Transverse colon (tissue), 4 donors: ENCODE measurements around the gene FAM98A. TPM values are rescaled to one million over a fixed set of nuclear protein-coding genes. Genes with fewer than 3 reads are reported as not detected.

Experiments
- DNase-seq: peaks from one replicate; pipeline ENCODE4 v3.0.0-alpha.2; 2019
- H3K27ac ChIP-seq, 4 donors: fragments of 200-600 bp; sonication (generic); 2 replicates each; pipeline ENCODE4 v1.5.1; 2016 to 2018; ENCODE audit warnings: inconsistent platforms in 4 of 4
- H3K27me3 ChIP-seq: fragments of 200-600 bp; sonication (generic); 2 replicates; pipeline ENCODE4 v1.5.1; 2017; ENCODE audit warnings: inconsistent platforms
- H3K36me3 ChIP-seq, 4 donors: fragments of 200-600 bp; sonication (generic); 2 replicates each; pipeline ENCODE4 v1.5.1; 2017 to 2019; ENCODE audit warnings: inconsistent platforms in 4 of 4
- H3K4me1 ChIP-seq, 4 donors: fragments of 200-600 bp; sonication (generic); 2 replicates each; pipeline ENCODE4 v1.5.1; 2017 to 2020; ENCODE audit warnings: inconsistent platforms in 4 of 4
- H3K4me3 ChIP-seq, 4 donors: fragments of 200-600 bp; sonication (generic); 1 replicate in 1 of 4; 2 replicates in 3 of 4; pipeline versions ENCODE4 v1.5.1 to v1.6.1; 2017 to 2019; ENCODE audit warnings: inconsistent platforms in 4 of 4
- H3K9me3 ChIP-seq, 2 donors: fragments of 200-600 bp; sonication (generic); 2 replicates each; pipeline ENCODE4 v1.5.1; 2017 to 2019; ENCODE audit warnings: inconsistent platforms in 2 of 2
- EP300 ChIP-seq: sonication (generic); formaldehyde crosslinking; IDR thresholded peaks from one replicate; pipeline ENCODE4 v1.6.1; 2017; ENCODE audit warnings: antibody characterized with exemption, low read depth
- POLR2A ChIP-seq: fragments of 450-650 bp; IDR thresholded peaks from one replicate; pipeline ENCODE4 v1.6.1; 2016; ENCODE audit warnings: antibody characterized with exemption, mild to moderate bottlenecking, moderate library complexity
- POLR2AphosphoS5 ChIP-seq, 3 donors: sonication (generic); formaldehyde crosslinking; IDR thresholded peaks; one replicate each; pipeline ENCODE4 v1.6.1; 2016; ENCODE audit warnings: antibody characterized with exemption in 3 of 3
- WGBS, 2 donors: methylation state at CpG; one replicate each; pipeline ENCODE4 v1.1.5; 2018; ENCODE audit warnings: low coverage in 1 of 2; 5-methylcytosine and 5-hydroxymethylcytosine counted together
- in situ Hi-C, 4 donors: fragments of 200-750 bp; cut with MboI; loops; one replicate each; pipeline versions ENCODE4 v1.15.0 to v1.15.1; 2017; ENCODE audit warnings: low sequenced_read_pairs in 3 of 4, low pct_ligation_motif_present in 1 of 4, low pct_unique_long_range_greater_than_20kb in 1 of 4
- intact Hi-C: fragments of 100-400 bp; cut with DNase I; formaldehyde crosslinking; loops from one replicate; pipeline ENCODE4 v1.15.1; 2023; ENCODE audit warnings: low total_unique reads
- total RNA-seq, 4 donors: library from RNA; depleted of rRNA; stranded (reverse); fragments of >200 nt; gene quantifications; one replicate each; pipeline ENCODE4 v1.1.0, GENCODE V29; 2016
- TF ChIP-seq, protein P1 (sequence below), 5 experiments: fragments of 200-600 bp in 3 of 5; fragments of 450-650 bp in 2 of 5; sonication (generic) in 3 of 5; IDR thresholded peaks; 1 replicate in 2 of 5; 2 replicates in 3 of 5; pipeline ENCODE4 v1.5.1; 2016 to 2017; ENCODE audit warnings: antibody characterized with exemption in 5 of 5, inconsistent platforms in 3 of 5, mild to moderate bottlenecking in 2 of 5, moderate library complexity in 1 of 5

The FAM98A gene
- total RNA-seq, 4 donors from 2014 or later, result 13.1 to 30.3 (median 25.5) TPM

GRCh38 chr2:33634261-33634910, 35.3 kb upstream of the FAM98A start:
- H3K36me3 ChIP-seq, result no peaks in the 10 kb centered on the region
- no peak for DNase-seq
- TF ChIP-seq EP300, result no peak
- TF ChIP-seq POLR2A, result no peak
- no peak for TF ChIP-seq POLR2AphosphoS5 (IDR thresholded peaks at IDR 0.05)
- no peak overlapping the region for H3K4me3 ChIP-seq
- intact Hi-C loops, result no loop called here
- 88 to 93% methylated on average over 1 to 4 of the region's 4 CpGs for WGBS, 2 donors
- H3K27me3 ChIP-seq, result no peaks in the 10 kb centered on the region
- no peaks in the 10 kb centered on the region for H3K4me1 ChIP-seq
- no peak overlapping the region for H3K27ac ChIP-seq
- no peaks in the 10 kb centered on the region for H3K9me3 ChIP-seq
- in situ Hi-C loops, result no loop called here

- intact Hi-C loops (no loop called here), in situ Hi-C loops (no loop called here)
- Histone ChIP-seq H3K4me1 (no peaks in the 10 kb centered on the region), H3K27me3 (no peaks in the 10 kb centered on the region), H3K4me3 (no peak overlapping the region), H3K9me3 (no peaks in the 10 kb centered on the region), H3K36me3 (no peaks in the 10 kb centered on the region), H3K27ac (no peak overlapping the region)
- 73 to 75% methylated on average over 2 of the region's 2 CpGs for WGBS, 2 donors
- TF ChIP-seq, protein P1, sequence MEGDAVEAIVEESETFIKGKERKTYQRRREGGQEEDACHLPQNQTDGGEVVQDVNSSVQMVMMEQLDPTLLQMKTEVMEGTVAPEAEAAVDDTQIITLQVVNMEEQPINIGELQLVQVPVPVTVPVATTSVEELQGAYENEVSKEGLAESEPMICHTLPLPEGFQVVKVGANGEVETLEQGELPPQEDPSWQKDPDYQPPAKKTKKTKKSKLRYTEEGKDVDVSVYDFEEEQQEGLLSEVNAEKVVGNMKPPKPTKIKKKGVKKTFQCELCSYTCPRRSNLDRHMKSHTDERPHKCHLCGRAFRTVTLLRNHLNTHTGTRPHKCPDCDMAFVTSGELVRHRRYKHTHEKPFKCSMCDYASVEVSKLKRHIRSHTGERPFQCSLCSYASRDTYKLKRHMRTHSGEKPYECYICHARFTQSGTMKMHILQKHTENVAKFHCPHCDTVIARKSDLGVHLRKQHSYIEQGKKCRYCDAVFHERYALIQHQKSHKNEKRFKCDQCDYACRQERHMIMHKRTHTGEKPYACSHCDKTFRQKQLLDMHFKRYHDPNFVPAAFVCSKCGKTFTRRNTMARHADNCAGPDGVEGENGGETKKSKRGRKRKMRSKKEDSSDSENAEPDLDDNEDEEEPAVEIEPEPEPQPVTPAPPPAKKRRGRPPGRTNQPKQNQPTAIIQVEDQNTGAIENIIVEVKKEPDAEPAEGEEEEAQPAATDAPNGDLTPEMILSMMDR (IDR thresholded peaks at IDR 0.05), result no peak
- TF ChIP-seq EP300 (no peak), POLR2AphosphoS5 (IDR thresholded peaks at IDR 0.05) (no peak), POLR2A (no peak)
- DNase-seq, result no peak
Measured at GRCh38 chr2:33633315-33633714, 34.2 kb upstream of the FAM98A start.

- WGBS, 2 donors, result 92% methylated on average over 2 of the region's 2 CpGs; no CpG with 5 or more reads in 1 of the 2 donors
- H3K9me3 ChIP-seq, result no peaks in the 10 kb centered on the region
- no peak for TF ChIP-seq EP300
- TF ChIP-seq POLR2AphosphoS5 (IDR thresholded peaks at IDR 0.05), result no peak
- no peak for TF ChIP-seq POLR2A
- TF ChIP-seq, protein P1 (IDR thresholded peaks at IDR 0.05), result no peak
- no peak overlapping the region for H3K4me3 ChIP-seq
- no peaks in the 10 kb centered on the region for H3K36me3 ChIP-seq
- H3K27me3 ChIP-seq, result no peaks in the 10 kb centered on the region
- in situ Hi-C loops (no loop called here), intact Hi-C loops (no loop called here)
- no peak overlapping the region for H3K27ac ChIP-seq
- no peak for DNase-seq
- H3K4me1 ChIP-seq, result no peaks in the 10 kb centered on the region
Measured at GRCh38 chr2:33632831-33633230, 33.7 kb upstream of the FAM98A start.

GRCh38 chr2:33628031-33628827, 29.1 kb upstream of the FAM98A start:
- H3K27me3 ChIP-seq, result no peaks in the 10 kb centered on the region
- in situ Hi-C loops (no loop called here), intact Hi-C loops (no loop called here)
- no peak for DNase-seq
- H3K36me3 ChIP-seq, result no peaks in the 10 kb centered on the region
- 87% methylated on average over 5 to 6 of the region's 6 CpGs for WGBS, 2 donors
- no peaks in the 10 kb centered on the region for H3K9me3 ChIP-seq
- H3K4me3 ChIP-seq, result no peak overlapping the region
- H3K4me1 ChIP-seq, result no peaks in the 10 kb centered on the region
- no peak overlapping the region for H3K27ac ChIP-seq
- TF ChIP-seq POLR2AphosphoS5 (IDR thresholded peaks at IDR 0.05) (no peak), EP300 (no peak), POLR2A (no peak)
- TF ChIP-seq, protein P1 (IDR thresholded peaks at IDR 0.05), result no peak
